GM21360 (cell line): ENCODE results near the gene NDUFAB1.
"Not testable (repeated sequence)": the region's sequence is repeated elsewhere in the genome, so short reads cannot be mapped to it uniquely, and the experiment has no call there.

Source experiments
- ATAC-seq: cut with Tn5 transposase; IDR thresholded peaks from one replicate; pipeline ENCODE4 v1.9.1; 2021; ENCODE audit warnings: mild to moderate bottlenecking, moderate library complexity; ENCODE audit not compliant: unreplicated experiment

Gene NDUFAB1

GRCh38 chr16:23556881-23557778, 39.0 kb downstream of the NDUFAB1 start, which contains the start of the genes EARS2 and UBFD1:
Gene EARS2, minus strand, starts transcription at chr16:23557350. Its CDS starts 7 bp downstream, at chr16:23557343.
Gene UBFD1, plus strand, starts transcription at chr16:23557727. Its CDS starts 16 bp downstream, at chr16:23557743.
- peak; percentile 83 for ATAC-seq

DNA sequence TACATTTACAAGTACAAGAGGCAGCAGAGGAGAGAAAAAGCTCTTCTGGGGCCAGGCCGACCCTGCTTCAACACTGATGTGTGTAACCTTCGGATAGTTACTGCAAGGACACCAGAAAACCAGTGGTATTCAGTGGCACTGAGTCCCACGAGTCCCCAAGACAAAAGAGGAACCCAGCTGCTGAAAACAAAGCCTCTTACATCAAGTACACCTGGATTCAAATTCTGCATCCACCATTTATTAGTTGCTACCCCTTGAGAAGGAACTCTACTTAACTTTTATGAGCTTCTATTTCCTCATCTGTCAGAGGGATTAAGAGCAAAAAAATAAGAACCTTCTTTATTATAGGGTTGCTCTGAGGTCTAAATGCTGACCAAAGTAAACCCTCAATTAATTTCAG, 41.6 kb downstream of the NDUFAB1 start:
- ATAC-seq = no peak

DNA sequence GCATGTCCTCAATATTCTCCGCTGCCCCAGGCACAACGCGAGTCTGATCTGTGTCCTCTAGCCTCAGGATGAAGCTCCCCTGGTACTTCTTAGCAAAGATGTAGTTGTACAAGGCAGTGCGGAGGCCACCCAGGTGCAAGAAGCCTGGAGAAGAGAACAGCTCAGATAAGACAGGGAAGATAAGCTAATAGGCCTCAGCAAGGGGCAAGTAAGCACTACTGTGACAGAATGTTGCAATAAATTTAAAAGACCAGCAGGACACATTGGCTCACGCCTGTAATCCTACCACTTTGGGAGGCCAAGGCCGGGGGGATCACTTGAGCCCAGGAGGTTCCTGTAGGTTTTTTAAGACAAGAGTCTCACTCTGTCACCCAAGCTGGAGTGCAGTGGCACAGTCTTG, 44.0 kb downstream of the NDUFAB1 start:
- ATAC-seq = no peak

DNA sequence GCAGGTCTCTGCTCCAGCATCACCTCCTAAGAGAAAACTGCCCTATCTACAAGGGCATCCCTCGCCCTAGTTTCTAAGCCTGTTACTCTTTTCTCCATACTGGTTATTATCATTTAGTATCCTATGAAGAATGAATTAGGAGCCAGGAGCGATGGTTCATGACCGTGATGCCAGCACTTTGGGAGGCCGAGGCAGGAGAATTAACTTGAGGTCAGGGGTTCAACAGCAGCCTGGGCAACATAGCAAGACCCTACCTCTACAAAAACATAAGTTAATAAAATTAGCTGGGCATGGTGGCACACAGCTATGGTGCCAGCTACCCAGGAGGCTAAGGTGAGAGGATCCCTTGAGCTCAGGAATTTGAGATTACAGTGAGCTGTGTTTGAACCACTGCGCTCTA, 46.2 kb downstream of the NDUFAB1 start:
- no peak for ATAC-seq

DNA sequence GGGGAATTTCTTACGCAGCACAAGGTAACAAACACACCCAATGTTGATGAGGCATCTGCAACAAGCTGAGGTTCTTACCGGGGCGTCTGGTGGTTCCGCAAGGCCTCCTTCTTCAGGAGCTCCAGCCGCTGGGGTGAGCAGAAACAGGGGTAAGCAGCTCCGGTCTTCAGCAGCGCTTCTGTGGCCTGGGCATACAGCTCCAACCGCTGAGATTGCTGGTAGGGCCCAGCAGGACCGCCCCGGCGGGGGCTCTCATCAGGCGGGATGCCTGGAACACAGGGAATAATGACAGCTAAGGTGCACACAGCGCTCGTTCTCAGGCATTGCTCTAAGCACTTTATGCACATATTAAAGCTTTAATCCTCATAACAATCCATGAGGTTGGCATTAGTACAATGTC, 51.7 kb downstream of the NDUFAB1 start:
- ATAC-seq = no peak

DNA sequence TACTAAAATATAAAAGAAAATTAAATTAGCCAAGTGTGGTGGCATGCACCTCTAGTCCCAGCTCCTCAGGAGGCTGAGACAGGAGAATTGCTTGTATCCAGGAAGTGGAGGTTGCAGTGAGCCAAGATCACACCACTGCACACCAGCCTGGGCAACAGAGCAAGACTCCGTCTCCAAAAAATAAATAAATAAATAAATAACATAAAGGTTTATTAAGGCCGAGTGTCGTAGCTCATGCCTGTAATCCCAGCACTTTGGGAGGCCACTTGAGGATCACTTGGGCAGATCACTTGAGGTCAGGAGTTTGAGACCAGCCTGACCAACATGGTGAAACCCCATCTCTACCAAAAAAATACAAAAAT, 55.3 kb downstream of the NDUFAB1 start:
- not testable (repeated sequence) for ATAC-seq

DNA sequence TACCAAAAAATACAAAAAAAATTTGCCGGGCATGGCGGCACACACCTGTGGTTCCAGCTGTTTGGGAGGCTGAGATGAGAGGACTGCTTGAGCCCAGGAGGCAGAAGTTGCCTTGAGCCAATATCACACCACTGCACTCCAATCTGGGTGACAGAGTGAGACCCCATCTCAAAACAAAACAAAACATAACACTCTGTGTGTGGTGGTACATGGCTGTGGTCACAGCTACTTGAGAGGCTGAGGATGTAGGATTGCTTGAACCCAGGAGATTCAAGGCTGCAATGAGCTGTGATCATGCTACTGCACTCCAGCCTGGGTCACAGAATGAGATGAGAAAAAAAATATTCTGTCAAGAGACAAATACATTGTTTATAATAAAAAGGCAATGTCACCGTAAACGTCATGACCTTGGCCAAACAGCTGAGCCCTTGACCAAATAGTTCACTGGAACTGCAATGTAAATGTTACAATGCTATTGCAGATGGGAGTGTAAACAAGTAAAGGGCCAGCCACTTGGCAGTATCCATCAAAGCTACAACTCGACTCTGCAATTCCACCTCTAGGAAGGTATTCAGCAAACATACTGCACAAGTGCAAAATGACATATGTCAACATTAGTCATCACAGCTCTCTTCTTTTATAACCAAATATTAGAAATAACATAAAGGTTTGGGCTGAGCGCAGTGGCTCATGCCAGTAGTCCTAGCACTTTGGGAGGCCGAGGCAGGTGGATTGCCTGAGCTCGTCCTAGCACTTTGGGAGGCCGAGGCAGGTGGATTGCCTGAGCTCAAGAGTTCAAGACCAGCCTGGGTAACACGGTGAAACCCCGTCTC, 55.9 kb downstream of the NDUFAB1 start:
- ATAC-seq = no peak

- ATAC-seq = no peak
These were observed 57.2 kb downstream of the NDUFAB1 start for GRCh38 chr16:23538919-23539278.

DNA sequence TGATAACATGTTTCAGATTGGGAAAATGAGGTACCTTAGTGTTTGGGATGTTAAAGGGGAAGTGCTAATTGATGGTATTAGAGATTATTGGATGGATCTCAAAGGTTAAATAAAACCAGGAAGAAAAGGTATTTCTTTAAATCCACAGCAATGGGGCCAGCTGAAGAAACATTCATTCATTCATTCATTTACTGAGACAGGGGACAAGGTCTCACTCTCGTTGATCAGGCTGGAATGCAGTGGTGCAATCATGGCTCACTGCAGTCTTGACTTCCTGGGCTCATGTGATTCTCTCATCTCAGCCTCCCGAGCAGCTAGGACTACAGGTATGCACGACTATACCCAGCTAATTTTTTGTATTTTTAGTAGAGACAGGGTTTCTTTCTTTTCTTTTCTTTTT, 58.7 kb downstream of the NDUFAB1 start:
- ATAC-seq = no peak

DNA sequence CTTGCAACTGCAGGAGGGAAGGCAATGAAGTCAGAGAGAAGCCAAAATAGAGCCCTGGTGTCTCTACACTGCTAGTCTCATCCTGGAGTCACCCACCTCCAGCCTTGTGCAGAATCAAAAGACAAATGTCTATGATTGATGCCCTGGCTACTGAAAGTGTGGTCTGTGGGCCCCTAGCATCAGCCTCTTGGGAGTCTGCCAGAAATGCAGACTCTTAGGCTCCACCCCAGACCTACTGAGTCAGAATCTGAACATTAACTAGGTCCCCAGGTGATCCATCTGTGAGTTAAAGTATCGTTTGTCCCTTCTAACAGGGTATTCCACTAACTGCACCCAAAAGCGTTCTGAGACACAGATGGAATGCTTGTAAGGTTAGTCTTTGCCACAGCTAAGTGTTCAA, 60.2 kb downstream of the NDUFAB1 start:
- ATAC-seq = no peak

DNA sequence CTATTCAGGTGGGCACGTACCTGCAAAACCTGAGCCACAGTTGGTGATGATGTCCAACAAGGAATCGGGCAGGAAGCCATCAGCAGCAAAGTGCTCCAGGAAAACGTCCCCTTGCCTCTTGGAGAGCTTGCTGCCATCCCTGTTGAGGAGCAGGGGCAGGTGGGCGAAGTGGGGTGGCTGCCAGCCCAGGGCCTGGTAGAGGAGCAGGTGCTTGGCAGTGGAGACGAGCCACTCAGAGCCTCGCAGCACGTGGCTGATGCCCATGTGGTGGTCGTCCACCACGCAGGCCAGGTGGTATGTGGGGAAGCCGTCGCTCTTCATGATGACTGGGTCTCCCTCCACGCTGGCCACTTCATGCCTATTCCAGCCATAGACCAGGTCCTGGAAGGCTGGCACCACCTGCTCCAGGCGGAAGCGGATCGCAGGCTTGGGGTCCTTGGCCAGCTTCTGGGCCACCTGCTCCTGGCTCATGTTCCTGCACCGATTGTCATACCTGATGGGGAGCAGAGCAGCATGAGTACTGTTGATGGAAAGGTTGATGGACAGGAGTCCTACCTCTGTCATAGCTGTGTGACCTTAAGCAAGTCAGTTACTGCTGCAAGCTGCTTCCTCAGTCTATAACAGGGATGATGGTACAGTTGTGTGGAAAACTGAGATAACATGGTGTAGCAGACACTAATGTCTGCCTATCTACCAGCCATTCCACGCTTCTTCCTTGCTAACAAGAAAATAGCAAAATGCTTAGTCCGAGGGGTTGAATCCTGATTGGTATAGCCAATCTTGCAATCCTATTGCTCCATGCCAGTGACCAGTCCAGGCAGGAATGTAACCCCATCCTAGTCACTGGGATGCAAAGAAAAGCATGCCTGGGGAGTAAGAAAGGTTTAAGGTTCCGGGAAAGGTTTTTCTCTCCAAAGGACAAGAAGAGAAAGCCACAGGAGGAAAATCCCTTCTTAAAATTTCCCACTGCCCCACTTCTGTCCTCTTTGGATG, 61.0 kb downstream of the NDUFAB1 start:
- ATAC-seq = no peak

- no peak for ATAC-seq
These were observed 63.7 kb downstream of the NDUFAB1 start for GRCh38 chr16:23532448-23532847.
